Activated T-helper 2 cell treated with anti-CD3 and anti-CD28 coated beads, Interferon-gamma antibody, Interleukin-2, Interleukin-4, amounts not matched to agents 10 μg/mL and 5 μg/mL and 100 μg/mL, durations not matched to agents 14 hours and 24 hours and 36 hours (primary cell): ENCODE data around the gene TGM5. TPM values are rescaled to one million over a fixed set of nuclear protein-coding genes. Genes with fewer than 3 reads are reported as not detected.
"Not testable (repeated sequence)": the region's sequence is repeated elsewhere in the genome, so short reads cannot be mapped to it uniquely, and the experiment has no call there.

Experiments used
- DNase-seq: peaks from one replicate; pipeline ENCODE4 v3.0.0; 2021; ENCODE audit warnings: low spot score
- H3K27ac Mint-ChIP-seq: one replicate; pipeline ENCODE4 v1.8.0; 2021; ENCODE audit warnings: mixed read lengths
- H3K27me3 Mint-ChIP-seq: one replicate; pipeline ENCODE4 v1.8.0; 2021; ENCODE audit warnings: low read depth, mixed read lengths
- H3K36me3 Mint-ChIP-seq: one replicate; pipeline ENCODE4 v1.8.0; 2021; ENCODE audit warnings: low read depth, mixed read lengths
- H3K4me1 Mint-ChIP-seq: one replicate; pipeline ENCODE4 v1.8.0; 2021; ENCODE audit warnings: low read depth, mixed read lengths
- H3K4me3 Mint-ChIP-seq: one replicate; pipeline ENCODE4 v1.8.0; 2021; ENCODE audit warnings: low read depth, mild to moderate bottlenecking, moderate library complexity, mixed read lengths
- H3K9me3 Mint-ChIP-seq: one replicate; pipeline ENCODE4 v1.8.0; 2021; ENCODE audit warnings: mixed read lengths
- intact Hi-C: fragments of 100-400 bp; cut with micrococcal nuclease; formaldehyde crosslinking; loops from one replicate; pipeline ENCODE4 v1.15.1; 2023
- total RNA-seq: library from RNA; stranded (reverse); gene quantifications from 2 replicates; pipeline ENCODE4 v1.2.3, GENCODE V29; 2022

The TGM5 gene
- total RNA-seq, 1 donor from 2014 or later, result 0.09 TPM

DNA sequence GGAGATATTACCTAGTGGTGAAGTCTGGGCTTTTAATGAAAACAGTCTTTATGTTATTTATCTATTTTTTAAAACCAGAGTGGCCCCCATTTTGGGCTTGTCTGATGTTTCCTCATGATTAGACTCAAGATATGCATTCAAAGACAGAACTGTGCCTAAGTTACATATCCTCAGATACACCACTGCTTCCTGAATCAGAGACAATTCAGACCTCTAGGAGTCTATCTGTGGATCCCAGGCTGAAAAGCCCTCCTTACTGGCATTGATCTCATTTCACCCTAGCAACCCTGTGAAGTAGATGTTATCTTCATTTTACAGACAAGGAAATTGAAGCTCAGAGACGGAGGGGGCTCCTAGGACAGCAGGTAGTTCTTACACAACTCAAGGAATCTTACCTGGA lies 16.8 kb upstream of the TGM5 start:
- DNase-seq, result no peak
- Mint-ChIP-seq H3K4me1 (peaks cover 2% of the 10 kb centered on the region), H3K9me3 (no peaks in the 10 kb centered on the region), H3K27me3 (peaks cover 7% of the 10 kb centered on the region), H3K4me3 (no peak overlapping the region), H3K27ac (no peak overlapping the region), H3K36me3 (no peaks in the 10 kb centered on the region)
- intact Hi-C loops, result no loop called here

DNA sequence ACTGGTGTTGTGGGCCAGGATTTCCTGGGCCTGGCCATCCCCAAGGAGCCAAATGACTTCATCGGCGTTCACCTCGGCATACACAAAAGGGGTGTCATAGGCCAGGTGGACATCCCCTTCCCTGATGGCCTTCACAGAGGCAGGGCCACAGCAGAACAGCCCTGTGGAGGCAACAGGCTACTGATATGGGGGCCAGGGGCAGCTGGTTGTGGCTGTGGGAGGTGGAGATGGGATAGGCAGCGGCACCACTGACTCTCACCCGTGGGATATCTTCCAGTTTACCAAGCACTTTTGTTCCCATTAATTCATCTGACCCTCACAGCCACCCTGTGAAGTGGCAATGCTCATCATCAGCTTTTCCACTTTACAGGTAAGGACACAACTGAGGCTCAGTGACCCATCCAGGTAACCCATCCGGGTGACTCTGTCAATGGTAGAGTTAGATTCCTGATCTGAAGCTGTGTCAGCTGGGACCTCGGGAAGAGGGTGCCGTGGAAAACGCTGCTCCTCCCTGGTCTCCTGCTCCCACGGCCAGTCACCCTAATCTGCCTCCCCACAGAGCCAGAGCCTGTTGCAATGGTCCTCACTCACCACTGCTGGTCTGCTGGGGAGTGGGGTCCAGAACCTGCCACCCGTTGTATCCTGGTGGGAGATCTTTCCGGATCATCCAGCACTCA lies 15.3 kb upstream of the TGM5 start:
- H3K36me3 Mint-ChIP-seq, result no peaks in the 10 kb centered on the region
- no peaks in the 10 kb centered on the region for H3K9me3 Mint-ChIP-seq
- intact Hi-C loops, result no loop called here
- no peak overlapping the region for H3K27ac Mint-ChIP-seq
- H3K4me1 Mint-ChIP-seq, result peaks cover 2% of the 10 kb centered on the region
- H3K4me3 Mint-ChIP-seq, result no peak overlapping the region
- peaks cover 1% of the 10 kb centered on the region for H3K27me3 Mint-ChIP-seq
- DNase-seq, result no peak

DNA sequence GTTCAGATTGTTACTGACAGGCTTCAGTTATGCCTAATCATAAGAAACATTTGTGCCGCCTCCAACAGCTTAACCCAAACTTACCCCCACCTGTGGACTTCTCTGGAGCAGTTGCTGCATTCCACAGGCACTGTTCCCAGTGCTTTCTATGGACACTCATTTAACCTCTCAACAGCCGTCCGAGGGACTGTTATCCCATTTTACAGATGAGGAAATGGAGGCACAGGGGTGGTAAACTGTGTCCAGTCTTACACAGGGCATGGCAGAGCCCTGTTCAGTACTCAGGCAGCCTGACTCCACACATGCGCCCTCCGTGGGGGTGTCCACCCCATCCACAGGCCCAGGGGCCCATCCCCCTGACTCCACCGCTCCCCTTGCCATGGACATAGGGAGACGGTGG lies 14.3 kb upstream of the TGM5 start:
- no peak overlapping the region for H3K27ac Mint-ChIP-seq
- peaks cover 2% of the 10 kb centered on the region for H3K4me1 Mint-ChIP-seq
- no peak for DNase-seq
- no peaks in the 10 kb centered on the region for H3K36me3 Mint-ChIP-seq
- H3K4me3 Mint-ChIP-seq, result no peak overlapping the region
- H3K9me3 Mint-ChIP-seq, result no peaks in the 10 kb centered on the region
- intact Hi-C loops, result no loop called here
- peaks cover 1% of the 10 kb centered on the region for H3K27me3 Mint-ChIP-seq

DNA sequence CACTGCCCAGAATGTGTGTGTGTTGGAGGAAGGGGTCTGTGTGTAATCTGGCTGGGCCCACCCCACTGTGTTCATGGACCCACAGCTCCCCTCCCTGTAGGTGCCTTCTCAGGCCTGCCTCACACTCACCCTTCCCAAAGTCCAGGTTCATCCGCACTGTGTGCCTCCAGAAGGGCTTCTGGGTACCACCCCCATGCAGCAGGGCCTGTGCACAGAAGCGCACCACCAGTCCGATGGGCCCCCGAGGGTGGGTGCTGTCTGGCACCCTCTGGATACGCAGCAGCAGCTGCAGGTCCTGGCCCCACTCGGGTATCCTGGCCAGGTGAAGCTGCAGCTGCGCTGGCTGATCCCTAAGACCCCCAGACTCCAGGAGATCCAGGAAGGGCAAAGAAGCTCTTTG lies 12.8 kb upstream of the TGM5 start:
- intact Hi-C loops, result no loop called here
- Mint-ChIP-seq H3K27ac (no peak overlapping the region), H3K36me3 (no peaks in the 10 kb centered on the region), H3K4me1 (no peaks in the 10 kb centered on the region), H3K27me3 (no peaks in the 10 kb centered on the region), H3K4me3 (no peak overlapping the region), H3K9me3 (no peaks in the 10 kb centered on the region)
- no peak for DNase-seq

DNA sequence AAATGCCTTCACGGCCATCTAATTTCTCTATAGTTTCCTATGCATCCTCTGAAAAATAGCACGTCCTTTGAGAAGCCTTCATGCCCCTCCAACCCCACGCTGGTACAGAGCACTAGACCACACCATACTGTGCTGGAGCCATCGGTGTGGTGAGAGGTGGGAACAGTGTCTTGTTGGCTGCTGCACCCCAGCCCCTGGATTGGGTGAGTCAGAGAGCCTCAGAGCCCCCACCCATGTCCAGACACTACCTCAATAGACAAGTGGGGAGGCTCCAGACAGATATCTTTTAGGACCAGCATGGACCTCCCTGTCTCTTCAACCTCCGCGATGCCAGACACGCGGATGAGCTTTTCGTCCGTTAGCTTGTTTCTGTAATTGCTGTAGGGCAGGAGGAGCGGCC lies 12.1 kb upstream of the TGM5 start:
- Mint-ChIP-seq H3K27me3 (no peaks in the 10 kb centered on the region), H3K27ac (no peak overlapping the region), H3K4me1 (no peaks in the 10 kb centered on the region), H3K36me3 (no peaks in the 10 kb centered on the region), H3K9me3 (no peaks in the 10 kb centered on the region), H3K4me3 (no peak overlapping the region)
- intact Hi-C loops, result no loop called here
- no peak for DNase-seq

DNA sequence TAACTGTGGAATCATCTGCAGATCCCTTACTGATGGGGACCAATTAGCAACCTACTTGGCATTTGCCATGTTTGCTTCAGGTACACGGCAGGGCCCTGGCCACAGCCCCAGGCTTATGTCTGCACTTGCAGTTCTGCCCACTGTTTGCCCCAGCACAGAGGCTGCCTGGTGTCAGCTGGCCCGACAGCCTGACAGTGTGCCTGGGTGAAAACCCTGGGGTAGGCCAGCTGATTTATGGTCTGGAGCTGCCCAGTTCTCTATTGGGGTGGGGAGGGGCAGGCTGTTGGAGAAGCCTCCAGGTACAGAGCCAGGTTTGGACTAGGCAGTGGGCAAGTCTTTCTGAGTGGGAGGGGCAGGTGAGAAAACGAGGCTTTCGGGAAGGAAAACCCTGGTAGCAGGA lies 11.2 kb upstream of the TGM5 start:
- Mint-ChIP-seq H3K4me1 (no peaks in the 10 kb centered on the region), H3K4me3 (no peak overlapping the region), H3K36me3 (no peaks in the 10 kb centered on the region), H3K27ac (no peak overlapping the region), H3K9me3 (no peaks in the 10 kb centered on the region), H3K27me3 (no peaks in the 10 kb centered on the region)
- DNase-seq, result no peak
- intact Hi-C loops, result no loop called here

DNA sequence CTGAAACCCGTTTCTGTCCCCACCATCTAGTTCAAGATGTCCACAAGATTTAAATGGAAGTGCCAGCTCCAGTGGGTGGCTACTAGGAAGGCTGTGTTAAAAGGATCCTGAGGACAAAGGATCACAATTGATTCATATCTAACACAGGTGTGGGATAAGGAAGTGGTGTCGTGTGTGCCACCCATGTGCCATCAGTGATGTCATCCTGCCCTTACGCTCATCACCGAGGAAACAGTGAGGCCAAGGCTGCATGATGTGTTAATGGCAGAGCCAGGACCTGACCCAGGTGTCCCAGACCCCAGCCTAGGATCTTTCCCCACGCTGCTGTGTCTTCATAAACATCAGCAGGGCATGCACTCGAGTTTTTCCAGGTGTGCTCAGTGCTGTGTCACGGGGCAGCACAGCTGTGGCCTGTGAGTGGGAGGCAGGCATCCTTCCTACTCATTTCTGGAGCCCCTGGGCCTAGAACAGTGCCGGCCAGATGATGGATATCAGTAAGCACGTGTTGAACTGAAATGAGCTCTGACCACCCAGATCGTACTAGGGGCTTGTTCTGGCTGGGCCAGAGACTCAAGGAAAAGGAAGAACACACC lies 10.6 kb upstream of the TGM5 start:
- H3K4me3 Mint-ChIP-seq, result no peak overlapping the region
- no peaks in the 10 kb centered on the region for H3K36me3 Mint-ChIP-seq
- intact Hi-C loops, result no loop called here
- H3K4me1 Mint-ChIP-seq, result no peaks in the 10 kb centered on the region
- DNase-seq, result no peak
- H3K27ac Mint-ChIP-seq, result no peak overlapping the region
- H3K27me3 Mint-ChIP-seq, result peaks cover under 1% of the 10 kb centered on the region
- H3K9me3 Mint-ChIP-seq, result no peaks in the 10 kb centered on the region

DNA sequence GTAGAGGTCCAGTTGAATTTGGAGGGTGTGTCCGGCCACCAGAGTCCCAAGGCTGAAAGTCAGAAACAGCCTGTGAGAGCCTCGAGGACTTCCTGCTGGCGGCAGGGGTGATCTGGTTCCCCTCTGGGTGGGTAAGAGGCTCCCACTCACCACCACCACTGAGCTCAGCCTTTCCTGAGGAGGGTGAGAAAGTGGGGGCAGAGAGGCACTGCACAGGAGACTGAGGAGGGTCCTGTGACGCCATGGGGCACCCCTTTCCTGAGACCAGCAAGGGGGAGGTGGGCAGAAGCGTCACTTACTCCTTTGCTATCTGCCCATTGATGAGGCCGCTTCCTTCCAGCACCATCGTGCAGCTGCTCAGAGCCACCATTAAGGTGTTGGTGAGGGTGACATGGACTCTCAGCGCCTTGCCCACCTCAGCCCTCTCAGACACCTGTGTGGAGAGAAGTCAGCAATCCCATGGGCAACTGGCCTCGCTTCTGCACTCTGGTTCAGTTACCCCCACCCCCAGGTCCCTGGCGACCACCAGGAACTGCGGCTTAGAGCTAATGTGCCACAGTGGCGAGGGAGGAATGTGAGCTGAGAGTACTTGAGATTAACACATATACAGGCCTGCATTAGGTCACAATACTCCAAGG lies 10.0 kb upstream of the TGM5 start:
- H3K9me3 Mint-ChIP-seq, result no peaks in the 10 kb centered on the region
- DNase-seq, result no peak
- H3K4me3 Mint-ChIP-seq, result no peak overlapping the region
- no peaks in the 10 kb centered on the region for H3K36me3 Mint-ChIP-seq
- H3K27me3 Mint-ChIP-seq, result peaks cover 3% of the 10 kb centered on the region
- H3K27ac Mint-ChIP-seq, result no peak overlapping the region
- H3K4me1 Mint-ChIP-seq, result no peaks in the 10 kb centered on the region
- intact Hi-C loops, result no loop called here

DNA sequence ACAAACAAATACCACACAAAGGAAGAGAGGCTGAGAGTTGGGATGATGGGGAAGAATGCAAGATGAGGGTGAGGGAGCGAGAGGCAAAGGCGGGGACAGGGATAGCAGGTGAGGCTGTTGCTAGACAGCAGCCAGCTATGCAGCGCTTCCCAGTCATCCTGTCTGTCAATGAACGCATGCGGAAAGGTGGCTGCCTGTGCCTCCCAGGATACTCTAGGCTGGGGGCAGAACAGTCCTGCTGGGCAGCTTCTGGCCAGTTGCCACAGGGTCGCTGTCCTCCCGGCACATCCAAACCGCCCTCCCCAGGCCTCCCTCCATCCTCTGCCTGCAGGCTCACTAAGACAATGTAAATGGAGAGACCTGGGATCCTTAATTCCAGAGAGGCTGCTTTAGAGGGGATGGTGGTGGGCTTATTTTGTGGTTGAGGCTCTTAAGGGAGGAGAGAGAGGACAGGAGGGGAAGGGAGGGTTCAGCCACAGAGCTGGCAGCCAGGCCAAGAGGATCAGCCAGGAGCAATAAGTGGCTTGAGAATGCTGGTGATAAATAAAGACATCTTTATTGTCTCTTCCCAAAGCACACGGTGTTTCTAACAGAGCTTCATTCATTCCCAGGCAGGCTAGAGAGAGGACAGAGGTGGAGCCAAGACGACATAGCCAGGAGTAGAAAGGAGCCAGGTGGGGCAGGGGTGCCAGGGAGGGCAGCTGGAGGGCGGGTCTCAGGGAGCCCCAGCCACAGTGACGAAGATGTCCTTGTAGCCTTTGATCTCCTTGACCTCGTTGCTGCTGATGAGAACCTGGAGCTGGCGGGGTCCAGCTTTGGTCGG lies 9.2 kb upstream of the TGM5 start:
- H3K9me3 Mint-ChIP-seq, result no peaks in the 10 kb centered on the region
- H3K36me3 Mint-ChIP-seq, result no peaks in the 10 kb centered on the region
- H3K27me3 Mint-ChIP-seq, result peaks cover 3% of the 10 kb centered on the region
- intact Hi-C loops, result no loop called here
- H3K27ac Mint-ChIP-seq, result no peak overlapping the region
- H3K4me3 Mint-ChIP-seq, result no peak overlapping the region
- DNase-seq, result no peak
- no peaks in the 10 kb centered on the region for H3K4me1 Mint-ChIP-seq

DNA sequence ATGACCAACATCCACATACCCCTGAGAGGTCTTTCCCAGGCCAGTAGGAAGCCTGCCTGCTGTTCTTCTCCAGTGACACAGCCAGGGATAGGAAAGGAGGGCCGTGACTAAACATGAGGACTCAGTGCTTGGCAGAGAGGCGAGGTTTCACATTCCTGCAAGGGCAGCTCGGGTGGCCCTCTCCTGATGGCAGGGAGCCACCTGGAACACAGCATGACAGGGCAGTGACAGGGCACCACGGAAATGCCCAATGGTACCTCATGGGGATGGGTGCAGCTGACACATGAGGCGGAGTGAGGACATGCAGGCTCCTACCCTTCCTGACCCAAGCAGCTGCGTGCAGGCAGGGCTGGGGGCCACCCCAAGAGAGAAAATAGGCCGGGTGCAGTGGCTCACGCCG lies 7.4 kb upstream of the TGM5 start:
- Mint-ChIP-seq H3K9me3 (no peaks in the 10 kb centered on the region), H3K4me3 (no peak overlapping the region), H3K27ac (no peak overlapping the region), H3K4me1 (peaks cover 2% of the 10 kb centered on the region), H3K36me3 (no peaks in the 10 kb centered on the region), H3K27me3 (peaks cover 3% of the 10 kb centered on the region)
- intact Hi-C loops, result no loop called here
- no peak for DNase-seq

DNA sequence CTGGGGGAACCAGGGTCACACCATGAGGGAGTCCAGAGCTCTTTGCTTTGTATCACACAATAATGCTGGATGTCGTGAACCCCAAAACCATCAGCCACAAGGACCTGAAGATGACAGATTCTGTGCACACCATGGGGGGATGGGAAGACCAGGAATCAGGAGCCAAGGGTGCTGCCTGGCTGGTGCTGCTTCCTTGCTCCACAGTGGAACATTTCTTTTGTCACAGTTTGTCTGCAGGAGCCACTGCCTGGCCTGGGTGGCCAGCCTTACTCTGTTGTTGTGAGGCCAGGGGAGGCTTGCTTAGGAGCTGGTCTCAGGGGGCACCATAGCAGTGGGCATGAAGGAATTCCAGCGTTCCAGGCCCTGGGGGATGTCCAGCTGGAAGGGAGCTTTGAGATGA lies 6.5 kb upstream of the TGM5 start:
- Mint-ChIP-seq H3K9me3 (no peaks in the 10 kb centered on the region), H3K27ac (no peak overlapping the region), H3K27me3 (peaks cover 3% of the 10 kb centered on the region), H3K4me3 (no peak overlapping the region), H3K36me3 (no peaks in the 10 kb centered on the region), H3K4me1 (peaks cover 2% of the 10 kb centered on the region)
- no peak for DNase-seq
- intact Hi-C loops, result no loop called here

DNA sequence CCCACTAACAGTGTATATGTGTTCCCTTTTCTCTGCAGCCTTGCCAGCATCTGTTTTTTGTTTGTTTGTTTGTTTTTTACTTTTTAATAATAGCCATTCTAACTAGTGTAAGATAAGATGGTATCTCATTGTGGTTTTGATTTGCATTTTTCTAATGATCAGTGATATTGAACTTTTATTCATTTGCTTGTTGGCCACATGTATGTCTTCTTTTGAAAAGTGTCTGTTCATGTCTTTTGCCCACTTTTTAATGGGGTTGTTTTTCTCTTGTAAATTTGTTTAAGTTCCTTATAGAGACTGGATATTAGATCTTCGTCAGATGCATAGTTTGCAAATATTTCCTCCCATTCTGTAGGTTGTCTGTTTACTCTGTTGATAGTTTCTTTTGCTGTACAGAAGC lies 5.2 kb upstream of the TGM5 start:
- DNase-seq, H3K36me3 Mint-ChIP-seq, H3K27ac Mint-ChIP-seq, H3K9me3 Mint-ChIP-seq, intact Hi-C loops, H3K27me3 Mint-ChIP-seq, H3K4me1 Mint-ChIP-seq, H3K4me3 Mint-ChIP-seq: not testable (repeated sequence)
